ENCODE measurements around the gene ABCC1. TPM values are rescaled to one million over a fixed set of nuclear protein-coding genes. Genes with fewer than 3 reads are reported as not detected.
"Not testable (repeated sequence)": the region's sequence is repeated elsewhere in the genome, so short reads cannot be mapped to it uniquely, and the experiment has no call there.

The ABCC1 gene
- total RNA-seq, 1 donor = 46.2 TPM

GRCh38 chr16:15911198-15911597, 38.2 kb upstream of the ABCC1 start:
- no peak overlapping the region for H3K4me3 ChIP-seq (ENCODE audit: low read depth, low read length)
- no peak for DNase-seq (ENCODE audit: low read depth)
- no peak for TF ChIP-seq CTCF (IDR thresholded peaks at IDR 0.05; ENCODE audit: insufficient read depth, low read length)

- H3K4me3 ChIP-seq (ENCODE audit: low read depth, low read length) = no peak overlapping the region
- TF ChIP-seq CTCF (IDR thresholded peaks at IDR 0.05; ENCODE audit: insufficient read depth, low read length) = no peak
- no peak for DNase-seq (ENCODE audit: low read depth)
Measured at GRCh38 chr16:15913046-15913698, 36.2 kb upstream of the ABCC1 start.

GRCh38 chr16:15915555-15916081, 33.8 kb upstream of the ABCC1 start:
- no peak overlapping the region for H3K4me3 ChIP-seq (ENCODE audit: low read depth, low read length)
- DNase-seq (ENCODE audit: low read depth) = no peak
- no peak for TF ChIP-seq CTCF (IDR thresholded peaks at IDR 0.05; ENCODE audit: insufficient read depth, low read length)

- no peak for TF ChIP-seq CTCF (IDR thresholded peaks at IDR 0.05; ENCODE audit: insufficient read depth, low read length)
- DNase-seq (ENCODE audit: low read depth) = no peak
- H3K4me3 ChIP-seq (ENCODE audit: low read depth, low read length) = no peak overlapping the region
Measured at GRCh38 chr16:15916323-15916722, 33.1 kb upstream of the ABCC1 start.

GRCh38 chr16:15918314-15918713, 31.1 kb upstream of the ABCC1 start:
- DNase-seq (ENCODE audit: low read depth) = not testable (repeated sequence)

GRCh38 chr16:15919331-15919730, 30.1 kb upstream of the ABCC1 start:
- no peak for TF ChIP-seq CTCF (IDR thresholded peaks at IDR 0.05; ENCODE audit: insufficient read depth, low read length)
- H3K4me3 ChIP-seq (ENCODE audit: low read depth, low read length) = no peak overlapping the region
- no peak for DNase-seq (ENCODE audit: low read depth)

More at GRCh38 chr16:15918314-15918713, 31.1 kb upstream of the ABCC1 start:
- not testable (repeated sequence) for H3K4me3 ChIP-seq (ENCODE audit: low read depth, low read length)

- no peak overlapping the region for H3K4me3 ChIP-seq (ENCODE audit: low read depth, low read length)
- no peak for TF ChIP-seq CTCF (IDR thresholded peaks at IDR 0.05; ENCODE audit: insufficient read depth, low read length)
- no peak for DNase-seq (ENCODE audit: low read depth)
Measured at GRCh38 chr16:15924996-15925395, 24.4 kb upstream of the ABCC1 start.
